Fibroblast of skin of back (primary cell): ENCODE measurements around the gene ITPKA.

Experiments
- DNase-seq: peaks from one replicate; pipeline ENCODE4 v3.0.0-alpha.2; 2013

The ITPKA gene

DNA sequence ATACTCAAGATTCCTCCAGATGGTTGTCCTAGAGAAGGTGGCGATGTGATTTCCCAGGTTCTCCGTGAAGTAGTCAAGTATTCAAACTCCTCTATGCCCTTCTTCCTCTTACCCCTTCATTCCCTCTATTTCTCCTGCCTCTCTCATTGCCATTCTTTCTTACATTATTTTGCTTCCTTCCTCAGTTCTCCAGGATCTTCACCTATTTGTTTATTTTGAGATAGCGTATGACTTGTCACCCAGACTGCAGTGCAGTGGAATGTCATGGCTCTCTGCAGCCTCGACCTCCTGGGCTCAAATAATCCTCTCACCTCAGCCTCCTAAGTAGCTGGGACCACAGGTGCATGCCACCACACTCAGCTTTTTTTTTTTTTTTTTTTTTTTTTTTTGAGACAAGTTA lies 1.8 kb upstream of the ITPKA start:
- DNase-seq = no peak

GRCh38 chr15:41492597-41493204 lies 973 bp upstream of the ITPKA start:
- no peak for DNase-seq

- DNase-seq = no peak
These were observed 172 bp downstream of the ITPKA start for GRCh38 chr15:41493902-41494189.

DNA sequence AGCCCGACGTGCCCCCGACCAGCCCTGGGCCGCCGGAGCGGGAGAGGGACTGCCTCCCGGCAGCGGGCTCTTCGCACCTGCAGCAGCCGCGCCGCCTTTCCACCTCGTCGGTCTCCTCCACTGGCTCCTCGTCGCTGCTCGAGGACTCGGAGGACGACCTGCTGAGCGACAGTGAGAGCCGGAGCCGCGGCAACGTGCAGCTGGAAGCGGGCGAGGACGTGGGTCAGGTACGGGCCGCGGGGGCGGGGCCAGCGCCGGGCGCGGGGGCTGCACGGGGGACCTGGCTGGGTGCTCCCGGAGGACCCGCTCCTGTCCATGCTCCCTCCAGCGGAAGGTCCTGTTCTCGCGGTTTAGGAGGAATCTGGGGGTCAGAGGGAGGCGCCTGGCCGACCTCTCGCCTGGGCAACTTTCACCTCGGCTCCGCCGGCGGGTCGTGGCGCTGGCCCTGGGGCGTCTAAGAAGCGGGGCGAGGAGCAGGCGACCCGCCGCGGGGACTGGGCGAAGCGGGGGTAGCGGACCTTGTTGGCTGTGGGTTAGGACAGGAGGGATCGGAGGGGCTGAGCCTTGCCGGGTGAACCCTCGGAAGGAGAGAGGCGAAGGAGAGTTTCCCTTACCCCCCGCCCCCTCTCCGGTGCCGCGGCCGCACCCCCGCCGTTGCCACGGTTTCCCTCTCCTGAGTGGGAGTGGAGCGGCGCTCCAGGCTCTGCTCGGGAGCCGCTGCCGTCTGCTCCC lies 682 bp downstream of the ITPKA start:
- no peak for DNase-seq

- DNase-seq = no peak
These were observed 1.5 kb downstream of the ITPKA start for GRCh38 chr15:41494922-41495735.

DNA sequence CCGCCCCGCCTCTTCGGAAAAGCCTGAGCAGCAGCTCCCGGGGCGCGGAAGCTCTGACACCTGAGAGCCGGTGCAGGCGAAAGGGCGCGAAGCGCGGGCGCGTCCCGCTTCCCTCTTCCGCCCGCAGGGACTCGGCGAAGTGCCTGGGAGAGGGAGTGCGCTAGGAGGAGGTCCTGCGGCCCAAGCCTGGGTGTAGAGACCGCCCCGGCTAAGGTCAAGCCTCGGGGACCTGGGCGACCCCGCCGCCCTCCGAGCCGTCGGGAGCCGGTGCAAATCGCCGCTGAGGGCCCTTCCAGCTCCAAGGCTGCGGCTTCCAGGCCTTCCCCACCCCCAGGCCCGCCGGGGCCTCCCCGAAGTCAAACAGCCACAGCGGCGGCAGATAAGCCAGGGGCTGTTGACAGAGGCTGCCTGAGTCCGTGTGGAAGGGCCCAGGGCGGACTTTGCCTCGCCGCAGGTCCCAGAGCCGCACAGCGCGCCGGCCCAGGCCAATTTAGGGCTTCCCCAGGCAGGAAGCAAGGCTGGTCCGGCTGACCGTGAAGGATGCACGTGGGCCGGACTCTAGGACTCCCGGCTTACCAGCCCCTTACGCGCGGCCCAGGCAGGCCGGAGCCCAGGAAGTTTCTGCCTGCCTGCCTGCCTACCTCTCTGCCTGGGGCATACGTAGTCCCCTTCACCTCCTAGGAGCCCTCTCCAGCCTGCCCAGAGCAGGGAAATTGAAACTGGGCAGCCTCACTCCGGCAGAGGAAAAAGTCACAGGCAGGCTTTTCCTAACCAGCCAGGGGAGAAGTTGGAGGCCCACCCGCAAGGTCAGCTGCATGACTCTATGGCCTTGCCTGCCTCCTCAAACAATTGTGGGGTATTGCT lies 2.3 kb downstream of the ITPKA start:
- DNase-seq = no peak

DNA sequence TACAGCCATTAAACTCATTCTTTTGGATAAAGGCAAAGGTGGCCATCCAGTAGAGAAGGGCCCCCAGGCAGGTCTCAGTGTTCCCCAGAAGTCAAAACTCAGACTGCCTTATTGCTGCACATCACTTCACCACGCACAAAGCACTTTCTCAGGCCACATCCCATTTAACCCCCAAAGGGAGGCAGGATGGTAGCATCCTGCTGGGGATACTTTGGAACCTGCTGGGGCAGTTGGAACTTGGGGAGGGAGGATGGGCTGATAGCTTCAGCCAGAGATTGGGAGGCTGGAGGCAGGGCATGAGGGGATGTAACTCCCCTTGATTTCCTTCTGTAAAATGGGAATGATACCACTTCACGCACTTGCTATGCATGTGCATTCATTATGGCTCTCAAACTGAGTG lies 5.0 kb downstream of the ITPKA start:
- DNase-seq = no peak

DNA sequence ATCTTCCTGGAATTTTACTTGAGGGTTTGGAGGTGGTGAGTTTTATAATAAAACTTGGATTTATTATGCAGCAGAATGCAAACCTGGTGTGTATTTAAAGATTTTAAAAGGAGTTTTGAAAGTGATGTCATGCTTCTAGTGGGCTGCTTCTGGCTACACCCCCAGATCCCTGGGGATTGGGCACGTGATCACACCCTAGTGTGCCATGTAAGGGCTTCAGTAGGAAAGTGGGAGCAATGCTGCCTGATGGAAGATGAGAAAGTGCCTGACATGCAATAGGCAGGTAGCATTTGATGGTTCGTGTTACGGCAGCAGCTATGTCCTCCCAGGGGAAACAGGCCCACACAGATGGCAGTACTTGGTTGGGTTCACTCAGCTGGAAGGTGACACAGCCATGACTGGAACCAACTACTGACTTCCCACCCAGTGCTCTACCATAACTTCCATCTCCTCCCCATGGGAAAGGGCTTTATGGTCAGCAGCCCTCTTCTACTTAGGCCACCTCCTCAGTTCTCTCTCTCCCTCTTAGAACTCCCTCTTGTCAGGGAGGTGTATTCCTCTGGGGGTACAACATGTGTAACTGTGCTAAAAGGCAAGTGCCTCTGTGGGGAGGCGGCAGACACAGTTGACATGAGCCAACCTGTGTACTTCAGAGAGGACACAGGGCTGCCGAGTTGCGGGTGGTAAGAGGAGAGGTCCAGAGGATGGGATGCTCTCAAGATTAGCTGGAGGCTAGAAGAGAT lies 5.6 kb downstream of the ITPKA start:
- peak; percentile 37 for DNase-seq

DNA sequence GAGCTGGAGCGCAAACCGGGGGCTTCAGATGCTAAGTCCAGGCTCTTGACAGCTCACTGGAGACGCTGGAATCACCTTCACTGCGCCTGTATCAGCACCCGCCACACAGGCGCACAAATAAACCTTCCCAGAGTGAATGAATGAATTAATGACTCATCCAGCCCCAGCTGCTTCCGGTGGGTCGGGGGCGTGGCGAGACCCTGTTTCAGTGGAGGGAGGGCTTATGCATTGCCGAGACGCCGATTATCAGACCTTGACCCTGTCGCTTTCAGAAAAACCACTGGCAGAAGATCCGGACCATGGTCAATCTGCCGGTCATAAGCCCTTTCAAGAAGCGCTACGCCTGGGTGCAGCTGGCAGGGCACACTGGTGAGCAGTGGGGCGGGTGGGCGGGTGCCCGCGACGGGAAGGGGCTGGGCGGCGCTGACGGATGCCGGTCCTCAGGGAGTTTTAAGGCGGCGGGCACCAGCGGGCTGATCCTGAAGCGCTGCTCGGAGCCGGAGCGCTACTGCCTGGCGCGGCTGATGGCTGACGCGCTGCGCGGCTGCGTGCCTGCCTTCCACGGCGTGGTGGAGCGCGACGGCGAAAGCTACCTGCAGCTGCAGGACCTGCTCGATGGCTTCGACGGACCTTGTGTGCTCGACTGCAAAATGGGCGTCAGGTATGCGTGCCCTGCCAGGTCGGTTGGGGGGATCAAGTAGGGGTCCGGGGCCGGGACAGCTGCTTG lies 7.7 kb downstream of the ITPKA start:
- peak; percentile 24 for DNase-seq

DNA sequence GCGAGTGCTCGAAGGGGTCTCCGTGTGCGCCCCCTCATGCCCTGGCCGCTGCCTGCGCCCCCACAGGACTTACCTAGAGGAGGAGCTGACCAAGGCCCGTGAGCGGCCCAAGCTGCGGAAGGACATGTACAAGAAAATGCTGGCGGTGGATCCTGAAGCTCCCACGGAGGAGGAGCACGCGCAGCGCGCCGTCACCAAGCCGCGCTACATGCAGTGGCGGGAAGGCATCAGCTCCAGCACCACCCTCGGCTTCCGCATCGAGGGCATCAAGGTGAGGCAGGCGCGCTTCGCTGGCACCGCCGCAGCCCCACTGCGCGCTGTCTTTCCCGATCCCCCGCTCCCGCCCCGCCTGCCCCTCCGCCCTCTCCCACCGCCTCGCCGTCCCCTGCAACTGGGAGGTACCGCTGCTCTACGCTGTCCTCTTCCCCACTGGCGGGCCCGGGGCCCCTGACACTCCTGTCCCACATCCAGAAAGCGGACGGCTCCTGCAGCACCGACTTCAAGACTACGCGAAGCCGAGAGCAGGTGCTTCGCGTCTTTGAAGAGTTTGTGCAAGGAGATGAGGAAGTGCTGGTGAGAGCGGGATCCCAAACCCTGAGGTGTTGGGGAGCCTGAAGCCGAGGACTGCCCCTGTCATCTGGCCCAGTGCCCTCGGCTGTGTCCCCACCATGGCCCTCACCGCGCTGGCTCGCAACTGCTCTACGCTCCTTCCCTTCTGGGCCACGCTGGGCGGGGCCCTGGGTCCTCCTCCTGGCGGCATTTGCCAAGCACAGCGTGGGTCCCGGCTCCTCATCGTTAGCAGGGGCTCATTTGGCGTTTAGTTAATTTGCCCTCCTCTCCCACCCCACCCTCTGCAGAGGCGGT lies 8.5 kb downstream of the ITPKA start:
- DNase-seq = no peak

- DNase-seq = no peak
These were observed 9.4 kb downstream of the ITPKA start for GRCh38 chr15:41502795-41503668.

DNA sequence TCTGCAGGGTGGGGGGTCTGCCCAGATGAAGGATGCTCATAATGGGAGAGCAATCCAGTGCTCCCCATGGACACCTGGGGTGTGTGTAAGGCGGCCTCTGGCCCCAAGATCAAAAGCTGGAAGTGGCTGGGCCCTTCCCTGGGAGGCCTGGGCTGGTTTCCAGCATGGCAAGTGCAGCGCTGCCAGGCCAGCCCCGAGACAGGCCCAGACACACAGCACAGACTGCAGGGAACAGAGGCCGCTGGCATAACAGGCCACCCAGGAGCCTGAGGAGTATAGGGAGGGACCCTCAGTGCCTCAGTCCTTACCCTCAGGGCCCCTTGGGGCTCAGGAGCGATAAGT lies 10.0 kb downstream of the ITPKA start:
- no peak for DNase-seq

DNA sequence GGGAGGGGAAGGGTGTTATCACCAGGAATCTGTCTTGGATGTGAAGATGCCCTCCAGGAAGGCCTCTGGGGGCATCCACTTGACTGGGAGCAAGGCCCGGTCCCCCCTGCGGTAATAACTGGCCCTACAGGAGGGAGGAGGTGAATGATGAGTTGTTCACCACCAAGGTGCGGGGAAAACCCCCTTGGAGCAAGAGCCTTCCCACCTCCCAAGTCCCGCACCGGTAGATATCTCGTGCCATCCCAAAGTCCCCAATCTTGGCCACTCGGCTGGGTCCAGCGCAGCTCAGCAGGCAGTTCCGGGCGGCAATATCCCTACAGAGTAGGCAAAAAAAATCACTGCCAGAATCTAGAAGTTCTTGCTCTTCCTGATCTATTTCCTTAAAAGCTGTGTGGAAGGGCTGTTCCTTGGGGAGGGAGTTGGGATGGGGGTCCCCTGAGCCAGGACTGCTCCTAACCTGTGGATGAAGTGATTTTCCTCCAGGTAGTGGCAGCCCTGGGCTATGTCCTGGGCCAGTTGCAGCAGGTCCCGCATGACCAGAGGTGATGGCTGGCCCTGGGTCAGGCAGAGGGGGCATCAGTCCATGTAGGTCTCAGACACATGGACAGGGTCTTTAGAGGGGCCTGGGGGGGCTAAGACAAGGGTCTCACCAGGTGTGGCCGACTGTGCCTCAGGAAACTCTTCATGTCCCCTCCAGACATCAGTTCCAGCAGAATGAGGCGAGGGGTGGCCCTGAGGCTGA lies 11.2 kb downstream of the ITPKA start:
- no peak for DNase-seq

DNA sequence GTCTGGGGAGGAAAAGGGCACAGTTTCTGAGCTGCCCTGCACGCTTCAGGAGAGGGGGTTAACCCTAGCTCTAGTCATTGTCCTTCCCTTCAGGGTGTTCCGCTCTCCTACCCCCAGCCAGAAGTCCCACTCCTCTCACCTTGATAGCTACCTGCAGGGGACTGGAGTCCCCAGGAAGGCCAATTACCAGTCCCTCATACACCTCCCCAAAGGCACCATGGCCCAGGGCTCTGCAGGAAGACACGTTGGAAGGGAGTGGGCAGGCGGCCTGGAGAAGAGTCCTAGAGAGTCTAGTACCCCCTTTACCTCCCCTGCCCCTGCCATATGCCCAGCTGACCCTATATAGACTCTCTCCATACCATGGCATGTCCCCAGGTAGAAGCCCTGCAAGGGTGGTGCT lies 12.1 kb downstream of the ITPKA start:
- DNase-seq = no peak

DNA sequence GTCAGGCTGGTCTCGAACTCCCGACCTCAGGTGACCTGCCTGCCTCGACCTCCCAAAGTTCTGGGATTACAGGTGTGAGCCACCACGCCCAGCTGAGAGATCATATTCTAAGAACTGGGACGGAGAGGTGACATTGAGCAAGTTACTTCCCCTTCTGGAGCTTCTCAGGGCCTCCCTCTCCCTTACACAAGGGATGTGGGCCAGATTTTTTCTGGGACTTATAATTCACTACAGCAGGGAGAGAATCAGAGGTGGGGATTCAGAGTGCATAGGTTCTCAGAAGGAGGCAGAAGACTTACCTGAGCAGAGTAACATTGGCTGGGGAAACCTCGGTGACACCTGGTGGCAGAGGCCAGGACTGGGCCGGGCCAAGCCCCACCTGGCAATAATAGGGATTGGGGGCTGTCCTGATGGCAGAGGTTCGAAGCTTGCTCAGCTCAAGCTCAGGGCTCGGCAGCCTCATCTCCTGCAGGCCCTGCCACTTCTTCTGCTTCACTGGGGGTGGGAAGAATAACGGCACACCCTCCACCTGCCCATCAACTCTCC lies 13.2 kb downstream of the ITPKA start:
- DNase-seq = no peak

DNA sequence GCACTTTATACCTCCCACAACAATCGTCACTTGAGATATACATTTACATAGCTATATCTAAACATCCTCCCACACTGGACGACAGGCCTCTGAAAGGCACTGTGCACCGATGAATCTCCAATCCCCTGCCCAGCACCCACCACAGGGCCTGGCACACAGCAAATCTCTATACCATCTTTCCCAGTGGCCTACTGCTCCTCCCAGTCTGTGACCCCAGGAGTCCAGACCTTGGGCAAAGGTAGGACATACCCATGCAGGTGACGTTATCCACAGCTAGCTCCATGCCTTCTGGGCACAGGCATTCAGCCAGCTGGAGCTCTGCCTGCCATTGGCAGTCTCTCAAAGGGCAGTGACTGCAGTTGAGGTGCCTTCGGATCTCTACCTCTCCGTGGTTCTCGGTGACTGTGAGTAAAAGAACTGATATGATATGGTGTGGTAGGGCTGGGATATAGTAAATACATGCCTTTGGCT lies 14.2 kb downstream of the ITPKA start:
- no peak for DNase-seq

DNA sequence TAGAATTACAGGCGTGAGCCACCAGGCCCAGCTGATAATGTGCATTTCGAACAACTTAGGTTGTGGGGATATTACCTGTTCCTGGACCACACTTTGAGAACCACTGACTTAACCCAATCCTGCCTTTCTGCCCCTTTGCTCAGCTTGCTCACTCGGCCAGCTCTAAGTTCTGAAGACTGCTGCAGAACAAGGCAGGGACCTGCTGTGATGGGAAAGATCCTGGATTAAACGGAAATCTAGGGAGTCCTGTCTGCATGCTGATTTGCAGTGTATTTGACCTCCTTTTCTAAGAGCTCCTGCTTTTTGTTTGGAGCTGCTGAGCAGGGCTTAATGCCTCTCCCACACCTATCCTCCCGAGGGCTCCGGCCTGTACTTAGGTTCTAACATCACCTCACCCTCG lies 17.1 kb downstream of the ITPKA start:
- no peak for DNase-seq

- DNase-seq = no peak
These were observed 17.7 kb downstream of the ITPKA start for GRCh38 chr15:41511331-41511898.
